ENCODE results near the gene PRR7.

DNA sequence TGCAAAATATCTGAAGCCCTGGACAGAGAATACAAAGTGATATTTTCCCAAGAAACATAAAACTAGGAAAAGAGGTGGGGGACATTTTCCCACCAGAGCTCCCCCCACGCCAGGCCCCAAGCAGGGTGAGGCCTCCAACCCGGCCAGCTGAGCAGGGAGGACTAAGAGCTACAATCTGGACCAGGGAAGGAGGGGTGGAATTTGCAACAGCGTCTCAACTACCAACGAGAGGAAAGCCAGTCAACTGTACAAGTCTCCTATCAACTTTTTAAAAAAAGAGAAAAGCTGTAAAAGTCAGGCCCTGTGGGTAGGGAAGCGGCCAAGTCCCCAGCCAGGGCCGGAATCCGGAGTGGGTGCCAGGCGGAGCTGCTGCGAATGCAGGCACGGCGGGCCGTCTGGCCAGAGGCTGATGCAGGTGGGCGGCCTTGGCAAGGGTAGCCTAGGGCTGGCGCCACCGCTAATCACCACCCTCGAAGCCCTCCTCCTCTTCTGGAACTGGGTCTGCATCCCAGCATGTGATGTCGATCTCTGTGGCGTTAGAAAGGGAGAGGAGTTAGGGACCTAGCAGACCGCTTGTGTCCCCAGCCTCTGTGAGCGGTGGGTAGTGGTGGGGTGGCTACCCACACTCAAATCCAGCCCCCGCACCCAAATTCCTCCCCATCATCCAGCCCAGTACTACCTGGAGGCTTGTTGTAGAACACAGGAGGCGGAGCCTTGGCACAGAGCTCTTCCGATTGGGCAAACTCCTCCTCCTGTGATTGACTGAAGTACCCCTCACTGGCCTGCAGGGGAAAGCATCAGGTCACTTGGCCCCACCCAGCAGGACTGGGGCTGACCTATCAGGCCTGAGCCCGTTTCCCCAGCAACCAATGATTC, 10.6 kb downstream of the PRR7 start:
- TF ChIP-seq, protein P1, sequence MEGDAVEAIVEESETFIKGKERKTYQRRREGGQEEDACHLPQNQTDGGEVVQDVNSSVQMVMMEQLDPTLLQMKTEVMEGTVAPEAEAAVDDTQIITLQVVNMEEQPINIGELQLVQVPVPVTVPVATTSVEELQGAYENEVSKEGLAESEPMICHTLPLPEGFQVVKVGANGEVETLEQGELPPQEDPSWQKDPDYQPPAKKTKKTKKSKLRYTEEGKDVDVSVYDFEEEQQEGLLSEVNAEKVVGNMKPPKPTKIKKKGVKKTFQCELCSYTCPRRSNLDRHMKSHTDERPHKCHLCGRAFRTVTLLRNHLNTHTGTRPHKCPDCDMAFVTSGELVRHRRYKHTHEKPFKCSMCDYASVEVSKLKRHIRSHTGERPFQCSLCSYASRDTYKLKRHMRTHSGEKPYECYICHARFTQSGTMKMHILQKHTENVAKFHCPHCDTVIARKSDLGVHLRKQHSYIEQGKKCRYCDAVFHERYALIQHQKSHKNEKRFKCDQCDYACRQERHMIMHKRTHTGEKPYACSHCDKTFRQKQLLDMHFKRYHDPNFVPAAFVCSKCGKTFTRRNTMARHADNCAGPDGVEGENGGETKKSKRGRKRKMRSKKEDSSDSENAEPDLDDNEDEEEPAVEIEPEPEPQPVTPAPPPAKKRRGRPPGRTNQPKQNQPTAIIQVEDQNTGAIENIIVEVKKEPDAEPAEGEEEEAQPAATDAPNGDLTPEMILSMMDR (IDR thresholded peaks at IDR 0.05) = peak in 3 of 4 experiments; percentile 50 to 83 (median 76)
- TF ChIP-seq POLR2A (IDR thresholded peaks at IDR 0.05) = no peak
